GM18517 (cell line): ENCODE data around the gene FKBP14.

Experiments
- ATAC-seq: cut with Tn5 transposase; IDR thresholded peaks from one replicate; pipeline ENCODE4 v1.9.1; 2021; ENCODE audit warnings: mild to moderate bottlenecking, moderate library complexity; ENCODE audit not compliant: unreplicated experiment

The FKBP14 gene, protein sequence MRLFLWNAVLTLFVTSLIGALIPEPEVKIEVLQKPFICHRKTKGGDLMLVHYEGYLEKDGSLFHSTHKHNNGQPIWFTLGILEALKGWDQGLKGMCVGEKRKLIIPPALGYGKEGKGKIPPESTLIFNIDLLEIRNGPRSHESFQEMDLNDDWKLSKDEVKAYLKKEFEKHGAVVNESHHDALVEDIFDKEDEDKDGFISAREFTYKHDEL

DNA sequence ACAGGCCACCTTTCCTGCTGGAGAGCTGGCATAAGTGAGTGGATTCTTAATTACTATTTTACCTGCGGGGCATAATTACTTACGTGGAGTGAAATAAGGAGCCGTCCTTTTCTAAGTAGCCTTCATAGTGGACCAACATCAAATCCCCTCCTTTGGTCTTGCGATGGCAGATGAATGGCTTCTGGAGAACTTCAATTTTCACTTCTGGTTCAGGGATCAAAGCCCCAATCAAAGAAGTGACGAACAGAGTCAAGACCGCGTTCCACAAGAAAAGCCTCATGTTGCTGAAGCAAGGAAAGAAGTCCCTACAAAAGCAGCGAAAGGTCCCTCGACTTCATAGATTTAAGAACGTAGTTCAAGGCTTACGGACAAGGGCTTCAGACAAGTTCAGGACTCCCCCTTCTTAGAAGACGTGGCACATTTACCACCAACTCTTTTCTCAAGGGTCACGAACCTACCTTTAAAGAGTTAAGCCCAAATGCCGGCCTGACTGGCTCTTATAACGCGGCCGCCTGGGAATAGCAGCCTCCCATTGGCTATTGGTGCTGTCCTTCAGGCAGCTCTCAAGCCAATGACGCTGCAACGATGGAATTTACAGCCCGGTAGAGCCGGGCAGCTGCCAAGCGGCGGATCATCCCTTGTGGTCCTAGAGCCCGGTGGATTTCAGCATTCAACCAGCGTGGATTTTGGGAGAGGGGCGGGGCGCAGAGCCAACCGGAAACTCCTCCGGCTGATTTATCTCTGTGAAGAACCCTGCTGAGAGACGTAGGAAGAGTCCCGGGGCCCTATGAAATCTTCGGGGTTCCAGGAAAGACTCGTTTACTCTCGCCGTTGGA, at the start of gene FKBP14:
TSS of gene FKBP14 (minus strand) at position 474 of the 836 bp plus-strand sequence. CDS start at position 280, 194 bp downstream.
- peak; percentile 65 for ATAC-seq

DNA sequence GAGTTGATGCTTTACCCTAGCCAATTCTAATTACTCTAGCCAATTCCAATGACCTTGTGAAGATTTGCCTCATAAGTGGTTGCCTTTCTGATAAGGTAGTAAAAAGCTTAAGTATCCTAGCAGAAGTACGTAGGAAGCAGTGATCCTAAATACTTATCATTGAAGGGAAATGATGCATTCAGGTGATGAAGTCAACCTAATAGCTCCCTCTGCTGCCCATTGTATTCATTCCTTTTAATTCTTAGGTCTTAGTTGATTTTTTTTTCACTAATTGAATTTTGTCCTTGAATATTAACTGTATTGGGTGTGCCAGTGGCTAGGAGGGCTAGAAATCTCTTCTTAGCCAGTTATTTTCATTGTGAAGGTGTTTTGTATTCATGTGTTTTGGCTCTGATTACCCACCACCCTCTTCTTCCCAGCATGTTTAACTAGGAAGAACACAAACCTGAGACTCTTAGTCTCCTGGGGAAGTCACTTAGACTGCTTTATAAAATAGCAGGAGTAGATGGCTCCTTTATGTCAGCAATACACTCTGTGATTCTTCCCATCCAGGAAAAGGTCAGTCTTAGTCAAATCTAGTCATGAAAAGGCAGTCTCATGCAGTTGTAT, 48.0 kb upstream of the FKBP14 start:
- no peak for ATAC-seq

DNA sequence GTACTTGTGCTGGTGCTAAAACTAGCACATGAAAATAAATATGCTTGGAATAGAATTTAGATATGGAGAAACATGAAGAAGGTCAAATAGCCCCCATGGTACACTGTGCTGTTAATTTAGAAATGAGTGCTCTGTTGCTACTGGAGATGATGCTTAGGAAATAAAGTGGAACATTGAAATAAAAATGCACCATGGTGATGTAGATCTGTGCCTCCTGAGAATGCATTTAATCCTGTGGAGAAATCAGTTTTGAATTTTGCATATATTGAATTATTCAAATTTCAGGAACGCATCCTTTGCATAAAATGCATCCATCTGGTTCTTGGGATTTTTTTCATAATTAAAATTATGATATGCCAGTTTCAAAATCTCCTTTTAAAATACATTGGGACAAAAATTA, 46.2 kb upstream of the FKBP14 start:
- no peak for ATAC-seq

DNA sequence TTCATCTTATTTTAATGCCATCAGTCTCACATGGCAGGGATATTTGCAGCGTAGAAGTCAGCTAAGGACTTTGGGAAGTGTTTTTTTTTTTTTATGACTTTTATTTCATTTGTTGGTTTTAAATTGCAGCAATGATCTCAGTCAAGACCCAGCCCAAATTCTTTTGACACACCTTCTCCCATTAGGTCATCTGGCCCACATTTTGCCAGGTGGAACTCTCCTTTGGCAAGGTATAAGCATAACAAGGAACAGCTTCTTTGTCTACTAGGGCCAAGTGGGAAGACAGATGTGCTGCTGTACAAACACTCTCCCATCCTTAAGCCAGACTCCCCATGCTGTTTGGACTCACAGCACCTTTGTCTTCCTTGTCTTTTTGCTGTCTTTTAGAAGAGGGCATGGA, 43.5 kb upstream of the FKBP14 start:
- ATAC-seq = no peak

DNA sequence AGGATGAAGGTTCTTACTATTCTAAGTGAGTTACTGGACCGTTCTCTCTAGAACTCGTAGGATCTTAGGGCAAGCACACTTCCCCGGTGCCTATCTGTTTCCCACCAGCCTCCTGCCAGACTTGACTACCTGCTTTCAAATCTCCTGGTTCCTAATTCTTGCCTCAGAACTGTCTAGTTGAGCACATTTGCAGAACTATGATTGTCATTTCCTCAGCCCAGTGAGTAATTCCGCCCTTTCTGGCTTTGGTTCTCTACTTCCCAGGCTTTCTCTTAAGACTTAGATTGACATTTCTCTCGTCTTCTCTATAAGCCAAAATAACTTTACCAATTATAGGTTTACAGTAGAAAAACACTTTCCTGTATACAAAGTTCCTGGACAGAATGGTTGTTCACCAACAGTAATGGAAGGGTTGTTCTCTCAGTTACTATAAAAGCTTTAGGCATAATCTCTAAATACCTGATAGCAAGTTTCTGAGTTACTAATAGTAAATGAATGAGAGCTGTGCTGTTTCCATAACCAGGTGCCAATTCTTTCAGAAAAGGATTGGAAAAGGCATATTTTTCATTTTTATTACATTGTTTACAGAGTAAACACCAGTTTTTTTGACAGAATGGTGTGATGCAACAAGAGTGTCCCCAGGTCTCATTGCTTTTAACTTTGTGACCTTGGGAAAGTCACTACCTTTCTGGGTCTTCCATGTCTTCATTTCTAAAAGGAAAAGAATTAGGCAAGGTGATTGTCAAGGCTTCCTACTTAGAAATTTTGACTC, 42.8 kb upstream of the FKBP14 start:
- no peak for ATAC-seq

DNA sequence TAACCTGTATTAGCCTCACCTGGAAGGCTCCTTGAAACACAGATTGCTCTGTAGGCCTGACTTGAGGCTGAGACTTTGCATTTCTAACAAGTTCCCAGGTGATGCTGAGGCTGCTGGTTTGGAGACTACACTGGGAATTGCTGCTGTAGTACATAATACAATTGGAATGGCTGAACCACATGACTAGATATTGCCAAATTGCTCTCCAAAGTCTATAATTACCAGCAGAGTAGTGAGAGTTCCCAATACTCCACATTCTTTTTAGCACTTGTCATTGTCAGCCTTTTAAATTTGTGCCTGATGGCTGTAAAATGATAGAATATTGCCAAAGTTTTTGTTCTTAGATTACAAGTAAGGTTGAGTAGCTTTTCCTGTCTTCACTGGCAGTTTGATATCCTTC, 41.6 kb upstream of the FKBP14 start:
- ATAC-seq = no peak

DNA sequence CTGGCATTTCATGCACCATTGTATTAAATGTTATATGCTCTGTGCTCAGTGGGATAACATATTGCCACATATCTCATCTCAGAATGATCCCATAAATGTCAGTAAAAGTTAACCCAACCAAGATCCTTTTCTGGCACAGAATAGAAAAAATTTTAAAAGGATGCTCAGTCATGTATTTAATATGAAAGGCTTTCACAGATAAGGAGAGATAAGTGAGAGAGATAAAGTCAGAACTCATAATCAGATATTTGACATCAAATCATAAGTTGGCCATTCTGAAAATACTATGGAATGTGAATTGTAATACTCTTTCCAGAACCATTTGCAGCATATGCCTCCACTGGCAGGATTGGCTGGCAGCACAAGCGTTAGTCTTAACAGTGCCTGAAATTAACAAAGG, 40.2 kb upstream of the FKBP14 start:
- no peak for ATAC-seq

DNA sequence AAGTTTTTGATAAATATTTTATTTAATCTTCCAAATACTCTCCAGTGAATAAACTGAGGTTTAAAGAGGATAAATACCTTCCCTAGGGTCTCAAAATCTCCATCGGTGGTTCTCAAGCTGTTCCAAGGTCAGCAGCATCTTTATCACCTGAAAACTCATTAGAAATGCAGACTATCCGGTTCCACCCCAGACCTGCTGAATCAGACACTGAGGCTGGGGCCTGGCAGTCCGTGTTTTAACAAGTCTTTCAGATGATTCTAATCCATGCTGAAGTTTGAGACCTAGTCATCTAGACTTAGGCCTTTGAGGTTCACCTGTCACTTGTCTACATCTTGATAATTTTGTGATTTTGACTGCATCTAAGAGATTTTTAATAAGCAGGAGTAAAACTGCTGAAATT, 39.2 kb upstream of the FKBP14 start:
- ATAC-seq = no peak

DNA sequence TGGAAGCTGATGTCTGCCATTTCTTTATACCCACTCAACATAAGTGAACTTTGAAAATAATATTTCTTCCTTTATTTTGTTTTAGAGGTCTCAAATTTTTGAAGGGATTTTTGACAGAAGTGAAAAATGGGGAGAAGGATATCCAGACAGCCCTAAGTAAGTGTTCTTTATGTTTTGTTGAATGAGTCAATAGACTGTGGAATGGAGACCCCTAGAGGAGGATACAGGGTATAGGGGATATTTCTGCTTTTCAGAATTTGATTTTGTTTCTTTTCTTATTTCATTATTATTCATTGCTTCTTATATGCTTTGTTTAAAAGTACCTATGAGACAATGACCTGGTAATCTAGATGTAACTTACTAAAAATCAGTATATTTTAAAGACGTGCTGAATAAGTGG, 36.1 kb upstream of the FKBP14 start:
- peak; percentile 53 for ATAC-seq

DNA sequence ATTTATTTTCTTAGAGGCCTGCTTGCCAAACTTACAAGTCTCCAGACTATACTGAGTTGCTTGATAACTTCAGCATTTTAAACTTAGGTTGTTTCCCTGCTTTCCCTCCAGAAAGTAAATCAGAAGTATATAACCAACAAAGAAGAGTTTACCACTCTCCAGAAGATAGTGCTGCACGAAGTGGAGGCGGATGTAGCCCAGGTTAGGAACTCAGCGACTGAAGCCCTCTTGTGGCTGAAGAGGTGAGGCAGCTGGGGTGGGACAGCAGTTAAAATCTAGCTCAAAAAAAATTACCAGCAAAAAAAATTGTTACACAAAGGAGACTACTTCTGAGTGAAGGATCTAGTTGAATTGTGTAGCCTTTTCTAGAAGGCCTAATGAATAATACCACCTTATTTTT, 35.3 kb upstream of the FKBP14 start:
- ATAC-seq = peak; percentile 79

DNA sequence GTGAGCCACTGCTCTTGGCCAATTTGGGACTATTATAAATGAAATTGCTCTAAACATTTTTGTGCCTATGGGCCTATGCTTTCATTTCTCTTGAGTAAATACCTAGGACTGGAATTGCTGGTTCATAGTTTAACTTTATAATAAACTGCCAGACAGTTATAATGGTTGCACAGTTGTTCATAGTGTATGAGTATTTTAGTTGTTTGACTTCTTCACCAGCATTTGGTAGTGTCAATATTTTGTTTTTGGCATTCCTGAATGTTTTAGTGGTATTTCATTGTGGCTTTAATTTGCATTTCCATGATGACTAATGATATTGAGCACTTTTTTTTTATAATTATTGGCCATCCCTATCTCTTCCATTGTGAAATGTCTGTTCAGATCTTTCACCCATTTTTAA, 31.2 kb upstream of the FKBP14 start:
- ATAC-seq = no peak

DNA sequence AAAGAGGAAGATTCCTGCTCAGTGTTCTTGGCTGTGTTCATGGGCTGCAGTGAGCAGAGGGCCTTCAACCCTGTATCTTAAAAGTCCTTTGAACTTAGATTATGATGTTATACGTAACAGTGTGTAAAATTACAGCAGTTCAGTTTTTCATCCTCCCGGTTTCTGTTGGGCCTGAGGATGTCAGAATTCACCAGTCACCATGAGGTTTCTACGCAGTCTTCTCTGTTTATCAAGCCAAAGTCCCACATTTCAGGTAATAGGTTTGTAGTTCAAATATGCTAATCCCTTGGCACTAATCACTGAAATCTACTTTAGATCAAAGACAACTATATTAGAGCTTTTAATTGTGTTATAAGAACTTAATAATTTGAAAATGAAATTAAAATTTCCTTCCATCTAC, 26.6 kb upstream of the FKBP14 start:
- ATAC-seq = no peak

DNA sequence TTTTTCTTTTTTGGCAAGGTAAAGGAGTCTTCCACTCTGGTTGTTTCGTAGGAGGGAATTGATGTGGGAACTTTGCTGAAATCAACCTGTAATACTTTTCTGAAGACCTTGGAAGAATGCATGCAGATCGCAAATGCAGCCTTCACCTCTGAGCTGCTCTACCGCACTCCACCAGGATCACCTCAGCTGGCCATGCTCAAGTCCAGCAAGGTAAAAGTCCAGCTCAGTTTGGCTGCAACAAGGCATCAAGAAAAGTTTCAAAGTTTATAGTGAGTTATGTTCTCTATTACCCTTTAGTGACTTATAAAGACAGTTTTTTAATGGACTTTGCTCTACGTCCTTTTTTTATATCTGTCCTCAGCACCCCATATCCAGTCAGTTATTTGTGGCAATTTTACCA, 22.7 kb upstream of the FKBP14 start:
- ATAC-seq = no peak

DNA sequence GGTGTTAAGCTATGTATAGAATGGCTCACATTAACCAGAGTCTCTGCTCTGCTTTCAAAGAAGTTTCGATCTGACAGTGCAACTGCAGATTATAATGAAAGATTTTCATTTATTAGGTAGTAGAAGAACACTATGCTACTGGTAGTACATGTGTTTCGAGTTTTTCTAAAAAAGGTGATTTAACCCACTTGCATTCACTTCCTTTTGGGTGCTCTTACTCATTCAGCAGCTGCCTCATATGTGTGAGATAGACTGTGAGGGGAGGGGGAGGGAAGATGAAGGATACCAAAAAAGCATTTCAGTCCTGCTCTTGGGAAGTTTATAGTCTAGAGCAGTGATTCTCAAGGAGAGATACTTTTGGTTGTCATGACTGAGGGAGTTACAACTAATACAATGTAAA, 22.1 kb upstream of the FKBP14 start:
- no peak for ATAC-seq

DNA sequence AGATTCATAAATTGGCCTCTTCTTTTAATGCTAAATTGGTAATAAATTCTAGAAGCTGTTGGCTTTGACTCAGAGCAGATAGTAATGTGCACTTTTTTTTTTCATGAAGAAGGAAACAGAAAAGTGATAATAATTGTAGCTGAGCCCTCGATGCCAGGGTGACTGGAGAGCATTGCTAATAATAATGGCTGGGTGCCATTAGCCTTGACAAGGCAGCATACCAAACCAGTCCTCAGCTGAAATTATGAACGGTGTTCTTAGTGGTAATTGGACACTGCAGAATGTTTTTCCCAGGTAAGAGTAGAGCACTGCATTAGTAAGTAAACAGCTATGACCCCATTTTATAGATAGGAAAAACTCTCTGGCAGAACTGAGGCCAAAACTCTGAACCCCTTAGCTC, 20.6 kb upstream of the FKBP14 start:
- no peak for ATAC-seq

DNA sequence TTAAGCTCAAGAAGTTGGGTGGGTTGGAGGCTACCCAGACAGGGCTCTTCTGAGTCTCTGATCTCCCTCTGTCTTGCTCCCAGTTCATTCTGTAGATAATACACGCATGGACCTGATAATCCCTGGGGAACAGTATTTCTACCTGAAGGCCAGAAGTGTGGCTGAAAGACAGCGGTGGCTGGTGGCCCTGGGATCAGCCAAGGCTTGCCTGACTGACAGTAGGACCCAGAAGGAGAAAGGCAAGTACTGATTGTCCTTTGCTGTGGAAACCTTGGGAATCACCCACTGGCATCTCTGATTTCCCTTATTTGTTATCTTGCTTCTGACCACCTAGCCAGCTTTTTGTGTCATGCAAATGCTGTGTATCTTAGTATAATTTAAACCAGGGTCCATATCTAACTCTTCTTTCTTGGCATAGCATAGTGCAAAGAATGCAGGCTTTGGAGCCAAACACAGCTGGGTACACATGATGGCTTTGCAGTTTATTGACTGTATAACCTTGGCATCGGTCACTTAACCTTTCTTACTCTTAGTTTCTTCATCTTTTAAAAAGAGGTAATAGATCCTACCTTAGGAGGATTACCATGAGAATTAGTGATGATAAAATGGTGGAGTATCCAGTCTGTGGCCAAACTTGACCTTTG, 19.7 kb upstream of the FKBP14 start:
- no peak for ATAC-seq

DNA sequence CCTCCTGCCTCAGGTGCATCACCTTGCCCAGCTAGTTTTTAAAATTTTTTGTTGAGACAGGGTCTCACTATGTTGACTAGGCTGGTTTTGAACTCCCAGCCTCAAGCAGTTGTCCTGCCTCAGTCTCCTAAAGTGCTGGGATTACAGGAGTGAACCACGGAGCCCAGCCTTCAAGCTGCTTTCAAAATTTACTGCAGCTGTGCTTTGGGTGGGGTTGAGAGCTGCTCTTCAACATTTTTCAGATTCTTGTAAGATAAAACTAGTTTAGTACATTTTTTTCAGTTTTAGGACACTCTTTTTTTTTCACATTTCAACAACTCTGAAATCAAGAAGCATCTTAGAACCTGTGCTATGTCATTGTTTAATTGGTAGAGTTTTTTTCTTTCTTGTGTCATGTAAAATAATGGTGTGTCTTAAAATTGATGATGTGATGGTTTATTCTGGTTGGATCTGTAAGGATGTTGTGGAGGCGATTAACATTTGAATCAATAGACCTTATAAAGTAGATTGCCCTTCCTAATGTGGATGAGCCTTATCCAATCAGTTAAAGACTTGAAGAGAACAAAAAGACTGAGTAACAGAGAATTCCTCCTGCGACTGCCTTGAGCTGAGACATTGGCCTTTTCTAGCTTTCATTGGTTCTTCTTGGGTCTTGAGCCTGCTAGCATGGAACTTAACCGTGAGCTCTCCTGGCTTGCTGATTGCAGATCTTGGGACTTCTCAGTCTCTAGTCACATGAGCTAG, 15.2 kb upstream of the FKBP14 start:
- no peak for ATAC-seq

DNA sequence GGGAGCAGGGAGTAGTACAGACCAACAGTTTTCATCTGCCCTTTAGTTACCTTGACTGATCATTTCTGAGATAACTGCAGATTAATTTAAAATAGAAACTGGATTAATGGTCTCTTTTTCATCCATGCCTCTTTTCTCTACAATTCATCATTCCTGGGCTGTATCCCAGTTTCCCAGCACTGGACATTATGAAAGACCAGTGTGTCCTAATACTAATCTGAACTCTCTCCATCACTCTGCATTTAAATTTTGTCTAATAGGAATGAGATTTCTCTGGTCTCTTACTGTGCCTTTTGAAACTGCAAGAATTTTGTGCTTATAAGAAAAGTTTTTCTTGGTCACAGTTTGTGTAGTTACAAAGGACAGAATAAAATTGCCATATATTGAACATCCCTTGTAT, 14.4 kb upstream of the FKBP14 start:
- ATAC-seq = no peak

DNA sequence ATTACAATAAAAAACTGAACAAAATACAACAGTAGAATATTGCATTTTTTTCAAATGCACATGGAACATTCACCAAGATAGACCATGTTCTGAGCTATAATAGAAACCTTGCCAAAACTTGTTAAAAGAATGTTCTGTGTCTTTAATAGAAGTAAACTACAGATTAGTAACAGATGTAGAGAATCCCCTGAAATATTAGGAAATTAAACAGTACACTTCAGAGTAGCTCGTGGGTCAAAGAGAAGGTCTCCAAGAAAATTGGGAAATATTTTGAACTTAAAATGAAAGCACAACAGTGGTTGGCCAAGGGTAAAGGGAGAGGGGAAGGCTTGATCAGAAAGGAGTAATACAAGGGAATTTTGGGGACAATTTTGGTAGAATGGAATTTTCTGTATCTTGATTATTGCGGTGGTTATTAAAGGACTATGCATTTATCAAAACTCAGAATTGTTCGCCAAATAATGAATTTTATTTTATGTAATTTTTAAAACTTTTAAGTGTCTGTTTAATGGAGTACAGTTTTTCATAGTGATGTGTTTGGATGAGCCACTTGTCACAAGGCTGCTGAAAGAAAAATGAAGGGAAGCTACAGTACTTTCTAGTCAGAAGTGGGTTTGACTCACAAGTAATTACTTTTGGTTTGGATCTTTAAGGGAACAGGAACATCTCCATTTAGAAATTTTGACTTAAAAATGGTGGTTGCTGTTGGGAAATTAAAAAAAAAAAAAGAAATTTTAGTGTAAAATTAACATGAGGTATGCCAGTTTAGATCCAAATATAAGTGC, 11.9 kb upstream of the FKBP14 start:
- ATAC-seq = no peak
